ENCODE measurements around the gene HYAL3.
A peak's percentile ranks its signal among the peaks of the same experiment; 100 is the strongest.

HYAL3 gene

GRCh38 chr3:50303013-50303815, 4.0 kb upstream of the HYAL3 start, which contains the start of gene HYAL1:
Gene HYAL1 (minus strand): TSS chr3:50303574. CDS start chr3:50302956, 618 bp downstream.
- Histone ChIP-seq H2BK5ac (ENCODE audit: low read length) (no peak within 1 kb of the TSS), H2BK15ac (replicated peaks; ENCODE audit: low read depth) (no peak within 1 kb of the TSS), H4K8ac (ENCODE audit: low read depth, low read length) (no peak within 1 kb of the TSS), H4K5ac (ENCODE audit: low read length) (no peak within 1 kb of the TSS), H3K56ac (ENCODE audit: low read length) (peak within 1 kb of the TSS; percentile 35), H3K36me3 (ENCODE audit: control insufficient read depth, insufficient read depth, low read length) (no peaks in the 10 kb centered on the region), H3K27me3 (ENCODE audit: insufficient read depth, low read length, poor library complexity) (no peaks in the 10 kb centered on the region), H2BK120ac (ENCODE audit: low read depth, low read length) (no peak within 1 kb of the TSS), H3K4me2 (ENCODE audit: low read length) (no peak within 1 kb of the TSS), H3K79me1 (ENCODE audit: low read length) (no peaks in the 10 kb centered on the region), H3K4me1 (ENCODE audit: control insufficient read depth, low read depth, low read length) (peaks cover 6% of the 10 kb centered on the region), H3K27ac (ENCODE audit: low read depth, low read length) (no peak within 1 kb of the TSS), H3K18ac (ENCODE audit: low read length) (no peak within 1 kb of the TSS), H3K79me2 (ENCODE audit: control insufficient read depth, insufficient read depth, low read length) (no peaks in the 10 kb centered on the region), H3K9ac (ENCODE audit: low read length) (peak within 1 kb of the TSS; percentile 25), H3K4me3 (ENCODE audit: low read length) (no peak within 1 kb of the TSS), H3K23ac (ENCODE audit: low read length) (no peak within 1 kb of the TSS), H2AK5ac (ENCODE audit: low read length) (no peak within 1 kb of the TSS), H3K4ac (ENCODE audit: low read depth, low read length) (no peak within 1 kb of the TSS)
- WGBS (ENCODE audit: extremely low coverage, insufficient coverage, low lambda C conversion rate), result no CpG with 5 or more reads among the region's 14 CpGs
- peak; percentile 84 for DNase-seq

GRCh38 chr3:50302095-50303012, 3.1 kb upstream of the HYAL3 start:
- Histone ChIP-seq H3K79me1 (ENCODE audit: low read length) (no peaks in the 10 kb centered on the region), H3K4ac (ENCODE audit: low read depth, low read length) (no peak overlapping the region), H3K4me2 (ENCODE audit: low read length) (no peak overlapping the region), H3K9ac (ENCODE audit: low read length) (no peak overlapping the region), H4K8ac (ENCODE audit: low read depth, low read length) (no peak overlapping the region), H3K27ac (ENCODE audit: low read depth, low read length) (no peak overlapping the region), H4K5ac (ENCODE audit: low read length) (no peak overlapping the region), H2BK15ac (replicated peaks; ENCODE audit: low read depth) (no peak overlapping the region), H3K18ac (ENCODE audit: low read length) (no peak overlapping the region), H2AK5ac (ENCODE audit: low read length) (no peak overlapping the region), H3K4me3 (ENCODE audit: low read length) (no peak overlapping the region), H3K36me3 (ENCODE audit: control insufficient read depth, insufficient read depth, low read length) (no peaks in the 10 kb centered on the region), H3K23ac (ENCODE audit: low read length) (no peak overlapping the region), H3K56ac (ENCODE audit: low read length) (peak overlapping the region; percentile 35), H3K4me1 (ENCODE audit: control insufficient read depth, low read depth, low read length) (peaks cover 6% of the 10 kb centered on the region), H3K27me3 (ENCODE audit: insufficient read depth, low read length, poor library complexity) (no peaks in the 10 kb centered on the region), H2BK5ac (ENCODE audit: low read length) (no peak overlapping the region), H3K79me2 (ENCODE audit: control insufficient read depth, insufficient read depth, low read length) (no peaks in the 10 kb centered on the region), H2BK120ac (ENCODE audit: low read depth, low read length) (no peak overlapping the region)
- no peak for DNase-seq
- WGBS (ENCODE audit: extremely low coverage, insufficient coverage, low lambda C conversion rate), result no CpG with 5 or more reads among the region's 32 CpGs

GRCh38 chr3:50300681-50301254, 1.6 kb upstream of the HYAL3 start:
- H3K36me3 ChIP-seq (ENCODE audit: control insufficient read depth, insufficient read depth, low read length), result no peaks in the 10 kb centered on the region
- H4K5ac ChIP-seq (ENCODE audit: low read length), result no peak overlapping the region
- H3K9ac ChIP-seq (ENCODE audit: low read length), result no peak overlapping the region
- H3K79me1 ChIP-seq (ENCODE audit: low read length), result no peaks in the 10 kb centered on the region
- H4K8ac ChIP-seq (ENCODE audit: low read depth, low read length), result no peak overlapping the region
- H2AK5ac ChIP-seq (ENCODE audit: low read length), result no peak overlapping the region
- H3K4me2 ChIP-seq (ENCODE audit: low read length), result no peak overlapping the region
- peaks cover 6% of the 10 kb centered on the region for H3K4me1 ChIP-seq (ENCODE audit: control insufficient read depth, low read depth, low read length)
- H2BK15ac ChIP-seq (replicated peaks; ENCODE audit: low read depth), result no peak overlapping the region
- H3K18ac ChIP-seq (ENCODE audit: low read length), result no peak overlapping the region
- H3K27ac ChIP-seq (ENCODE audit: low read depth, low read length), result no peak overlapping the region
- no peak overlapping the region for H2BK5ac ChIP-seq (ENCODE audit: low read length)
- no peak overlapping the region for H3K23ac ChIP-seq (ENCODE audit: low read length)
- H3K4me3 ChIP-seq (ENCODE audit: low read length), result no peak overlapping the region
- no peak overlapping the region for H3K4ac ChIP-seq (ENCODE audit: low read depth, low read length)
- peak overlapping the region; percentile 77 for H3K56ac ChIP-seq (ENCODE audit: low read length)
- WGBS (ENCODE audit: extremely low coverage, insufficient coverage, low lambda C conversion rate), result no CpG with 5 or more reads among the region's 6 CpGs
- H3K79me2 ChIP-seq (ENCODE audit: control insufficient read depth, insufficient read depth, low read length), result no peaks in the 10 kb centered on the region
- no peak overlapping the region for H2BK120ac ChIP-seq (ENCODE audit: low read depth, low read length)
- DNase-seq, result no peak
- H3K27me3 ChIP-seq (ENCODE audit: insufficient read depth, low read length, poor library complexity), result no peaks in the 10 kb centered on the region

- no peak overlapping the region for H2AK5ac ChIP-seq (ENCODE audit: low read length)
- no peaks in the 10 kb centered on the region for H3K27me3 ChIP-seq (ENCODE audit: insufficient read depth, low read length, poor library complexity)
- no peak overlapping the region for H4K5ac ChIP-seq (ENCODE audit: low read length)
- WGBS (ENCODE audit: extremely low coverage, insufficient coverage, low lambda C conversion rate), result no CpG with 5 or more reads among the region's 12 CpGs
- H3K23ac ChIP-seq (ENCODE audit: low read length), result no peak overlapping the region
- peaks cover 6% of the 10 kb centered on the region for H3K4me1 ChIP-seq (ENCODE audit: control insufficient read depth, low read depth, low read length)
- H3K27ac ChIP-seq (ENCODE audit: low read depth, low read length), result peak overlapping the region; percentile 47
- no peak overlapping the region for H3K4ac ChIP-seq (ENCODE audit: low read depth, low read length)
- no peaks in the 10 kb centered on the region for H3K36me3 ChIP-seq (ENCODE audit: control insufficient read depth, insufficient read depth, low read length)
- peak overlapping the region; percentile 62 for H3K9ac ChIP-seq (ENCODE audit: low read length)
- H2BK120ac ChIP-seq (ENCODE audit: low read depth, low read length), result no peak overlapping the region
- H2BK15ac ChIP-seq (replicated peaks; ENCODE audit: low read depth), result no peak overlapping the region
- H3K18ac ChIP-seq (ENCODE audit: low read length), result peak overlapping the region; percentile 11
- no peak for DNase-seq
- H3K4me3 ChIP-seq (ENCODE audit: low read length), result no peak overlapping the region
- no peaks in the 10 kb centered on the region for H3K79me1 ChIP-seq (ENCODE audit: low read length)
- H3K4me2 ChIP-seq (ENCODE audit: low read length), result peak overlapping the region; percentile 7
- no peaks in the 10 kb centered on the region for H3K79me2 ChIP-seq (ENCODE audit: control insufficient read depth, insufficient read depth, low read length)
- no peak overlapping the region for H2BK5ac ChIP-seq (ENCODE audit: low read length)
- peak overlapping the region; percentile 77 for H3K56ac ChIP-seq (ENCODE audit: low read length)
- no peak overlapping the region for H4K8ac ChIP-seq (ENCODE audit: low read depth, low read length)
Observed at GRCh38 chr3:50299929-50300680, 900 bp upstream of the HYAL3 start.

- no peak overlapping the region for H2BK15ac ChIP-seq (replicated peaks; ENCODE audit: low read depth)
- no peak overlapping the region for H2BK5ac ChIP-seq (ENCODE audit: low read length)
- no peak overlapping the region for H3K4ac ChIP-seq (ENCODE audit: low read depth, low read length)
- no peak overlapping the region for H3K4me3 ChIP-seq (ENCODE audit: low read length)
- no peak overlapping the region for H3K23ac ChIP-seq (ENCODE audit: low read length)
- WGBS (ENCODE audit: extremely low coverage, insufficient coverage, low lambda C conversion rate), result no CpG with 5 or more reads among the region's 12 CpGs
- H3K9ac ChIP-seq (ENCODE audit: low read length), result peak overlapping the region; percentile 62
- no peaks in the 10 kb centered on the region for H3K36me3 ChIP-seq (ENCODE audit: control insufficient read depth, insufficient read depth, low read length)
- no peak overlapping the region for H2BK120ac ChIP-seq (ENCODE audit: low read depth, low read length)
- no peaks in the 10 kb centered on the region for H3K79me1 ChIP-seq (ENCODE audit: low read length)
- H2AK5ac ChIP-seq (ENCODE audit: low read length), result no peak overlapping the region
- H4K5ac ChIP-seq (ENCODE audit: low read length), result no peak overlapping the region
- H3K4me1 ChIP-seq (ENCODE audit: control insufficient read depth, low read depth, low read length), result peaks cover 6% of the 10 kb centered on the region
- peak overlapping the region; percentile 11 for H3K18ac ChIP-seq (ENCODE audit: low read length)
- H3K56ac ChIP-seq (ENCODE audit: low read length), result peak overlapping the region; percentile 77
- H3K79me2 ChIP-seq (ENCODE audit: control insufficient read depth, insufficient read depth, low read length), result no peaks in the 10 kb centered on the region
- no peak for DNase-seq
- H3K27me3 ChIP-seq (ENCODE audit: insufficient read depth, low read length, poor library complexity), result no peaks in the 10 kb centered on the region
- H4K8ac ChIP-seq (ENCODE audit: low read depth, low read length), result no peak overlapping the region
- H3K4me2 ChIP-seq (ENCODE audit: low read length), result peak overlapping the region; percentile 7
- peak overlapping the region; percentile 47 for H3K27ac ChIP-seq (ENCODE audit: low read depth, low read length)
Observed at GRCh38 chr3:50299638-50299928, 378 bp upstream of the HYAL3 start.

All from mesendoderm (in vitro differentiated cells).